Common myeloid progenitor, CD34-positive (primary cell): Measurements from ENCODE around the gene PRAMEF11.
"Not testable (repeated sequence)": the region's sequence is repeated elsewhere in the genome, so short reads cannot be mapped to it uniquely, and the experiment has no call there.

ENCODE experiments used
- CTCF ChIA-PET: fragments of 350-600 bp; sonication (Branson Sonifier 250); formaldehyde crosslinking; loops from one replicate; lab custom pipeline; 2021; ENCODE audit warnings: antibody characterized with exemption; lab: Charles Lee
- POLR2A ChIA-PET: fragments of 350-600 bp; sonication (Branson Sonifier 250); formaldehyde crosslinking; loops from one replicate; lab custom pipeline; 2021; ENCODE audit warnings: antibody characterized with exemption; lab: Charles Lee
- DNase-seq, 3 donors: peaks; one replicate each; pipeline versions ENCODE4 v3.0.0 to v3.0.0-alpha.2; 2013
- H3K27ac ChIP-seq, 2 experiments: 1 replicate in 1 of 2; 2 replicates in 1 of 2; pipeline ENCODE4 v1.7.0; 2013; ENCODE audit warnings: inconsistent platforms in 2 of 2, low read length in 2 of 2, mild to moderate bottlenecking in 2 of 2, low read depth in 1 of 2, moderate library complexity in 1 of 2; ENCODE audit not compliant: severe bottlenecking in 2 of 2, insufficient read depth in 1 of 2, poor library complexity in 1 of 2
- H3K27me3 ChIP-seq, 5 experiments: replicated peaks in 2 of 5; 1 replicate in 3 of 5; 2 replicates in 2 of 5; pipeline versions ENCODE4 v1.6.1 to v1.7.0; 2013; ENCODE audit warnings: low read length in 4 of 5, mild to moderate bottlenecking in 2 of 5, moderate library complexity in 2 of 5, inconsistent platforms in 1 of 5; ENCODE audit not compliant: insufficient read depth in 5 of 5, control insufficient read depth in 4 of 5
- H3K36me3 ChIP-seq, 4 experiments: 1 replicate in 2 of 4; 2 replicates in 2 of 4; pipeline versions ENCODE4 v1.6.1 to v1.7.0; 2013; ENCODE audit warnings: low read length in 3 of 4, control low read depth in 1 of 4, mild to moderate bottlenecking in 1 of 4; ENCODE audit not compliant: control insufficient read depth in 4 of 4, insufficient read depth in 4 of 4
- H3K4me1 ChIP-seq, 4 experiments: 1 replicate in 3 of 4; 2 replicates in 1 of 4; pipeline versions ENCODE4 v1.6.1 to v1.7.1; 2013; ENCODE audit warnings: low read length in 3 of 4, mild to moderate bottlenecking in 3 of 4, control low read depth in 1 of 4, inconsistent platforms in 1 of 4, moderate library complexity in 1 of 4; ENCODE audit not compliant: control insufficient read depth in 4 of 4, insufficient read depth in 4 of 4; ENCODE audit errors: control extremely low read depth in 1 of 4
- H3K4me3 ChIP-seq, 7 experiments: 1 replicate in 4 of 7; 2 replicates in 3 of 7; pipeline versions ENCODE4 v1.5.1 to v1.7.0; 2013; ENCODE audit warnings: mild to moderate bottlenecking in 7 of 7, low read length in 6 of 7, moderate library complexity in 6 of 7, inconsistent platforms in 2 of 7, low read depth in 2 of 7, control low read depth in 1 of 7; ENCODE audit not compliant: insufficient read depth in 4 of 7, control insufficient read depth in 1 of 7; ENCODE audit errors: extremely low read depth in 1 of 7
- H3K9me3 ChIP-seq, 5 experiments: 1 replicate in 4 of 5; 2 replicates in 1 of 5; pipeline versions ENCODE4 v1.6.1 to v1.7.1; 2013; ENCODE audit warnings: low read length in 4 of 5, mild to moderate bottlenecking in 2 of 5, inconsistent platforms in 1 of 5, low read depth in 1 of 5, moderate library complexity in 1 of 5; ENCODE audit not compliant: control insufficient read depth in 4 of 5, insufficient read depth in 2 of 5; ENCODE audit errors: control extremely low read depth in 1 of 5
- WGBS: methylation state at CpG from one replicate; pipeline ENCODE4 v1.1.5; 2013; ENCODE audit not compliant: insufficient coverage; 5-methylcytosine and 5-hydroxymethylcytosine counted together

Gene PRAMEF11

DNA sequence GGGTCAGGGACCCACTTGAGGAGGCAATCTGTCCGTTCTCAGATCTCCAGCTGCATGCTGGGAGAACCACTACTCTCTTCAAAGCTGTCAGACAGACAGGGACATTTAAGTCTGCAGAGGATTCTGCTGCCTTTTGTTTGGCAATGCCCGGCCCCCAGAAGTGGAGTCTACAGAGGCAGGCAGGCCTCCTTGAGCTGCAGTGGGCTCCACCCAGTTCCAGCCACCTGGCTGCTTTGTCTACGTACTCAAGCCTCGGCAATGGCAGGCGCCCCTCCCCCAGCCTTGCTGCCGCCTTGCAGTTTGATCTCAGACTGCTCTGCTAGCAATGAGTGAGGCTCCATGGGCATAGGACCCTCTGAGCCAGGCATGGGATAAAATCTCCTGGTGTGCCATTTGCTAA lies 12.1 kb downstream of the PRAMEF11 start:
- POLR2A ChIA-PET, H3K4me1 ChIP-seq, H3K27ac ChIP-seq, H3K4me3 ChIP-seq, CTCF ChIA-PET, H3K9me3 ChIP-seq, H3K27me3 ChIP-seq, DNase-seq, H3K36me3 ChIP-seq: not testable (repeated sequence)
- WGBS, result 84% methylated on average over 6 of the region's 6 CpGs

DNA sequence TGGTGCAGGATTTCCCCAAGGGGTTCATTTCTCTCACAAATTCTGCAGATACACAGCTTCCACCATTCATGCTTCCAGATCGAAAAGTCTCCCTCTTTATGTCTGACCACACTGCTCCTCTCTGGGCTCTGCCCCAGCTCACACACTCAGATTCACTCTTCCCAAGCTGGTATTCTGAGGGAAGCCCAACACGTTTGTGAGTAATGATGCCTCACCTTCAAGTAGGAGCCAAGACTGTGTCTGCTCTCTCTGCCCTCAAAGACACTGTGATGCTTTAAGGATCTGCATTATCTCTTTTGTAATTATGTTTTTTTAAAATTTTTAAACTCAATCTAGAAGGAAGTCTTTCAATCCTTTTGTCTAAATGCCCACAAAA lies 19.8 kb downstream of the PRAMEF11 start:
- no peaks in the 10 kb centered on the region for H3K9me3 ChIP-seq
- H3K27ac ChIP-seq, result no peak overlapping the region
- DNase-seq, result no peak
- H3K27me3 ChIP-seq, result peaks cover 0 to 2% (median 0%) of the 10 kb centered on the region in 5 experiments
- CTCF ChIA-PET, result no interaction called here
- H3K4me3 ChIP-seq, result no peak overlapping the region
- H3K36me3 ChIP-seq, result no peaks in the 10 kb centered on the region
- POLR2A ChIA-PET, result no interaction called here
- no peaks in the 10 kb centered on the region for H3K4me1 ChIP-seq
- 78% methylated on average over 2 of the region's 2 CpGs for WGBS

DNA sequence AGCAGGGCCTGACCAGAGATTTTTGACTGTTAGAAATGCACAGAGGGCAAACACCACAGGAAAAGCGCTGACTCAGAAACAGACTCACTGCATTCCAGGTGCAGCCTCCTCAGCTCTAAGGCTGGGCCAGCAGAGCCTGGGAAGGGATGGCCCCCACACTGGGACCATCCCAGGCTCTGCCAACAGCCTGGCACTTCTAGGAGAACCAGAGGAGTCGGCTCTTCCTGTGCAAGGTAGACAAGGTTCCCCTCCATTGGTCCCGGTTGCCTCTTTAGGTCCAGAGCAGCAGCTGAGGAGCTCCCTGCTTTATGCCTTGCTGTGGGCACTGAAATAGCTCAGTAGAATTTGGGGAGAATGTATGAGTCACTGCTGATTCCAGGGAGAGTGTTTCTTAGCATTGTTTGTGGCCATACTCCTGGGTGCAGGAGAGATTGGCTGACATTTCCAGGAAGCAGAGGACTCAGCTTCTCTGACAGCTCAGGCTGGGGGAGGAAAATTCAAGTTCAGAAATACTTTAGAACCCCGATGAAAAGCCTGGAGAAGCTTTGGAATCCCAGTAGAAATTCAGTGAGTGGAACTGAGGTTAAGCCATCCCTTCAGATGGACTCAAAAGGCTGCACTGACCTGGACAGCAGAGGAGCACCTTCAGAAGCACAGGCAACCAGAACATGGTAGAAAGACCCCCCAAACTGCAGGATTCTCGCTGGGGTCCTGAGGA lies 20.4 kb downstream of the PRAMEF11 start:
- no peaks in the 10 kb centered on the region for H3K4me1 ChIP-seq
- H3K27ac ChIP-seq, result no peak overlapping the region
- H3K9me3 ChIP-seq, result no peaks in the 10 kb centered on the region
- peaks cover 0 to 2% (median 0%) of the 10 kb centered on the region in 5 experiments for H3K27me3 ChIP-seq
- H3K4me3 ChIP-seq, result no peak overlapping the region
- WGBS, result 81% methylated on average over 5 of the region's 5 CpGs
- no peaks in the 10 kb centered on the region for H3K36me3 ChIP-seq
- ChIA-PET CTCF (no interaction called here), POLR2A (no interaction called here)
- DNase-seq, result no peak

- CTCF ChIA-PET, result no interaction called here
- POLR2A ChIA-PET, result no interaction called here
- 100% methylated on average over 1 of the region's 1 CpG for WGBS
These were observed 21.3 kb downstream of the PRAMEF11 start for GRCh38 chr1:12809933-12810332.

DNA sequence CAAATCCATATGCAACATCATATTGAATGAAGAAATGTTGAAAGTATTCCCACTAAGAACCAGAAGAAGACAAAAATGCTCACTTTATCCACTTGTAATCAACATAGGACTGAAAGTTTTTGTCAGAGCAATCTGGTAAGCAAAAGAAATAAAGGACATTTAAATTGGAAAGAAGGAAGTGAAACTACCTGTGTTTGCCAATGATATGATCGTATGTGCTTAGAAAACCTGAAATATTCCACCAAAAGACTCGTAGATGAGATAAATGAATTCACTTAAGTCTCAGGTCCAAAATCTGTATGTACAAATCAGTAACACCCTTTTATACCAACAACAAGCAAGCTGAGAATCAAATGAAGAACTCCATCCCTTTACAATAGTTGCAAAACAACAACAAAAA lies 31.5 kb downstream of the PRAMEF11 start:
- WGBS, result 100% methylated on average over 1 of the region's 2 CpGs

More at GRCh38 chr1:12809933-12810332, 21.3 kb downstream of the PRAMEF11 start:
- H3K4me1 ChIP-seq, result no peaks in the 10 kb centered on the region
- no peaks in the 10 kb centered on the region for H3K36me3 ChIP-seq
- no peak overlapping the region for H3K27ac ChIP-seq
- no peak for DNase-seq
- no peak overlapping the region for H3K4me3 ChIP-seq
- peaks cover 0 to 2% (median 0%) of the 10 kb centered on the region in 5 experiments for H3K27me3 ChIP-seq
- H3K9me3 ChIP-seq, result no peaks in the 10 kb centered on the region

GRCh38 chr1:12798911-12799310 lies 32.3 kb downstream of the PRAMEF11 start:
- DNase-seq, result no peak
- Histone ChIP-seq H3K27ac (no peak overlapping the region), H3K36me3 (no peaks in the 10 kb centered on the region), H3K4me1 (no peaks in the 10 kb centered on the region), H3K9me3 (no peaks in the 10 kb centered on the region), H3K27me3 (peaks cover 0 to 8% (median 0%) of the 10 kb centered on the region in 5 experiments), H3K4me3 (no peak overlapping the region)
- ChIA-PET CTCF (no interaction called here), POLR2A (no interaction called here)
- 82% methylated on average over 3 of the region's 4 CpGs for WGBS

More for the DNA sequence above, 31.5 kb downstream of the PRAMEF11 start:
- Histone ChIP-seq H3K4me3 (no peak overlapping the region), H3K27me3 (peaks cover 0 to 8% (median 0%) of the 10 kb centered on the region in 5 experiments), H3K36me3 (no peaks in the 10 kb centered on the region), H3K27ac (no peak overlapping the region), H3K4me1 (no peaks in the 10 kb centered on the region), H3K9me3 (no peaks in the 10 kb centered on the region)
- DNase-seq, result no peak
- ChIA-PET POLR2A (no interaction called here), CTCF (no interaction called here)

GRCh38 chr1:12791097-12791496 lies 40.1 kb downstream of the PRAMEF11 start, which contains the start of gene PRAMEF1:
PRAMEF1 (plus strand) TSS chr1:12791397; CDS start chr1:12793228, 1,831 bp downstream.
- H3K27me3 ChIP-seq, POLR2A ChIA-PET, DNase-seq, H3K4me3 ChIP-seq, H3K9me3 ChIP-seq, CTCF ChIA-PET, H3K4me1 ChIP-seq, H3K36me3 ChIP-seq, H3K27ac ChIP-seq: not testable (repeated sequence)
- no CpG with 5 or more reads among the region's 5 CpGs for WGBS
